HG03064 (cell line): ENCODE data around the gene EIF5A.

Source experiments
- ATAC-seq: cut with Tn5 transposase; IDR thresholded peaks from one replicate; pipeline ENCODE4 v1.9.1; 2021; ENCODE audit warnings: low read depth; ENCODE audit not compliant: unreplicated experiment

EIF5A gene

GRCh38 chr17:7306911-7307685 lies at the start of gene EIF5A:
Gene EIF5A (plus strand): TSS chr17:7307628. CDS start chr17:7309636, 2,008 bp downstream.
- peak; percentile 62 for ATAC-seq

DNA sequence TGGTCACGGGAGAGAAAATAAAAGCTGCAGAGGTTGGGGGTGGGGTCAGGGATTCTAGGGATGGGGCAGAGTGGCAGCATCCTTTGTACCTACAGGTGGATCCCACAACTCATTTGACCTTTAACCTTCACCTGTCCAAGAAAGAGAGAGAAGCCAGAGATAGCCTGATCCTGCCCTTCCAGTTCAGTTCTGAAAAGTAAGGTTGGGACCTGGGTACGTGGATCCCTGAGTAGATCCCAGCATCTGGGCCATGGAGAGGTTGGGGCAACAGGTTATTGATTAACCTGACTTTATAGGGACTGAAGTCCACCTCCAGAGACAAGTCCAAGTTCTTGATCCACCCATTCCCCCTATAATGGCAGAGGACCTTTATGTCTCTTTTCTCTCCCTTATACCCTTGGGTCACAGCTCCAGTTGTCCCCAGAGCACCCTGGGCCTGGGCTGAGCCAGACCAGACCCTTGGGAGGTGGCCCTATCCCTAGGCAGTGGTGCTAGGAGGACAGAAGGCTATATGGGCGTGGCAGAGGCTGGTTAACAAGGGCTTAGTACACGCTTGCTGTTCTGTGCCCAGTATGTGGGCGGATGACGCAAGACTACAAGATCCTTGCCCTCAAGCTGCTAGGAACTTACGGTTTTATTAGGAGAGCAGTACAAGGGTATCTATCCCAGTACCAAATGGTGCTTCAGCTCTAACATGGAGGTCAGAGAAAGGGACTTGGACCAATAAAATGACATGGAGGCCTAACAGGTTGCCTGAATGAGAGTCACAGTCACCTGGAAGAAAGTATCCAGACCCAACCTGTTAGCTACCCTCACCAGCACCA lies 48.5 kb upstream of the EIF5A start:
- no peak for ATAC-seq

DNA sequence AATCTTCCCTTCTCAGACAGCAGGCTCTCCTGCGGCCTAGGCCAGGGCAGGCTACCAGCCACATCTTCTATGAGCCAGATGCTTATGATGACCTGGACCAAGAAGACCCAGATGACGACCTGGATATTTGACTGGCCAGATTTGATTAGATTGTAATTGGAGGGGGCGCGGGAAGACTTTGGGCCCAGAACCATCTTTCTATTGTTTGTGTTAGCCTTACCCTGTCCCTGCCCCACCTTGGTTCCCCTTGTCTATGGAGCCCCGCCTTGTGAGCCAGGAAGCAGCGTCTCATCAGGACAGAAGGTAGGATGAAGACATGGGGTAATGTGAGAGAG lies 47.9 kb upstream of the EIF5A start:
- ATAC-seq: no peak

GRCh38 chr17:7260151-7260550 lies 47.3 kb upstream of the EIF5A start:
- ATAC-seq: no peak

GRCh38 chr17:7260651-7261378 lies 46.6 kb upstream of the EIF5A start:
- ATAC-seq: no peak

DNA sequence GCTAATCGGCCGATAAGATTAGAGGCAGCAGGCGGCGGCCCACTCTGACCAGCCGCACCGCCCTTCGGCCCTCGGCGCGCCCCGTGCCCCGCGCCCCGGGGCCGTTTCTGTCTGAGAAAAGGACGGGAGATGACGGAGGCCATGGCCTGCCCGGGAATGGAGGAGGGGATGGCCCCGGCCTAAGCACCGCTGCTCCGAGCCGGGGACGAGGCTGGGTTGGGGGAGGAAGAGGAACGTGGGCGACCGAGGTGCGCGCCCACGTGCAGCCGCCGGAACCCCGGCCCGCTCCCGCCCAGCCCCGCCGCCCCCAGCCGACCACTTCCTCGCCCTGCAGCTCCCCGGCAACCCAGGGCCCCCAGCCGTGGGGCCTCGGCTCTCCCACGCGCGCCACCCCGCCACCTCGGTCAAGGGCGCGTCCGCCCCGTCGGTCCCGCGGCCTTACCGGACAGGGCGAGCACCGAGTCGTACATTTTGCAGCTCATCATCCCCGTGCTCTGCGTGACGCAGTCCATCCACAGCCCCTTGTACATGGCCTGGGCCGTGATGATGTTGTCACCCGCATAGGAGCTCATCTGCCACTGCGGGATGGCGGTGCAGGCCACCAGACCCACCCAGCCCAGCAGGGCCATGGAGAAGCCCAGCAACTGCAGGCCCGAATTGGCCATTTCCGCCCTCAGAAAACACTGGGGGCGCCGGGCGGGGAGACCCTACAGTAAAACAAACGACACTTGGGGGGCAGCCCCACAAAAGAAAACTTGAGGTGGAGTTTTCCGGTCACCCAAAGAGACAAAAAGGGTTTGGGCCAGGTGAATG lies 45.8 kb upstream of the EIF5A start:
- ATAC-seq: no peak

DNA sequence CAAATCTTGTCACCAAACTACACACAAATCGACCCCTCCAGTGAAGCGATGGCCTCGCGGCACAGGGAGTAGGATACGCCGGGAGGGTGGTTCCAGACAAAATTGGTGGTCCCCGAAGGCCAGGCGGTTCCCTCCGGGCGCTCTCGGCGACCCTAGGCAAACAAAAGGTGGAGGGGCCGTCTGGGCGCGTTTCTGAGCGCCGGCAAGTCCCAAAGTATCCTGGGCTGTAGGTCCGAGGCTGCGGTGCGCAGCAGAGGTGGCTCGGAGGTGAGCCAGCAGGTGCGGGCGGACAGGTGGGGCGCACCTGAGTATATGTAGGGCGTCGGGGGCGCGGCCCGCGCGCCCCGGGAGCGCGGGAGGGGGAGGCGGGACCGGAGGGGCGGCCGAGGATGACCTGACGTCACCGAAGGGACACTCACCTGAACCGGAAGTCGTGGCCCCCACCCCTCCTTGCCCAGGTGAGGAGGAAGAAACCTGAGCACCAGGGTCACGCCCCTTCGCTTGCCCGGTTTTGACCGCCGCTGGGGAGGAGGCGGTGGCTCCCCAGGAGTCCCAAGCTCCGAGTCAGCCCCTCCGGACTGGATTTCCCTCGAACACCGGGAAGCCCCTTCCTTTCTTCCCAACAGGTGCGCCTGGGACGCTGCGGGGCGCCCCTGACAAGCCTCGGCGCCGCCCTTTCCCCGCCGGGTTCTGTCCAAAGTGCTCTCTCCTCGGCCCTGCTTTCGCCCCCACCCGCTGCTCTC lies 45.1 kb upstream of the EIF5A start, which contains the start of gene CLDN7:
Gene CLDN7 (minus strand): TSS at position 287 of the 743 bp plus-strand sequence. CDS start 435 bp downstream, outside the sequence.
- no peak for ATAC-seq

DNA sequence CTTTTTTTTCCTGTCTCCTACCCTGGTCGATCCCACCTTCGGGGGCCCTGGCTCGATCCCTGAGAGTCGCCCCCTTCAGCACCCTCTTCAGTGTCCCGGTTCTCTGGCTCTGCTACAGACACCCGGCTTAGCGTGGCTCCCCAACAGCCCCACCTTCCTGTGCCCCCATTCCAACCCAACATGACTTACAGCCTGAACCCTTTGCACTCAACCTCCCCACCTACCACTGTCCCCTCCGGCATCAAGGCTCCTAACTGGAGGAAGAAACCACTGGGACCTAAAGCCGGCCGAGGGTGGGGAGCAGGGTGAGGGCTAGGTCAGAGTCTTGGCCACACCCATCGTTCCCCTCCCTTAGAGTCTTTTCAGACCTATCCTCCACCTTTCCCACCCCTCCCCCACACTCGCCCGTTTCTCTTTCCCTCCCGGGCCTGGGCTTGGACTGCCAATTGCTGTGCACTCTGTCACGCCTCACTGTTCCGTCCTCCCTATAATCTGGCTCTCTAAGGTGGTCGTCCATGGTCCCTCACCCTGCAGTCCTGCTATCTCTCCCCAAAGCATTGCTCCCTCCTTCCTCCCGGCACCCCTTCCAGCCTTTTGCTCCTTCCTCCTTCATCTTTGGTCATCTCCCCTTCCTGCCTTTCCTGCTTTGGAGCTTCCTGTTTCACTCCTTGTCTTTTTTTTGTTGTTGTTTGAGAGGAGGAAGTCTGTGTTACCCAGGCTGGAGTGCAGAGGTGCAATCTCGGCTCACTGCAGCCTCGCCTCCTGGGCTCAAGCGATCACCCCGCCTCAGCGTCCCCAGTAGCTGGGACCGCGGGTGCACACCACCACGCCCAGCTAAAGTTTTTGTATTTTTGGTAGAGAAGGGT lies 44.3 kb upstream of the EIF5A start:
- ATAC-seq: no peak

GRCh38 chr17:7263801-7264078 lies 43.7 kb upstream of the EIF5A start:
- no peak for ATAC-seq

DNA sequence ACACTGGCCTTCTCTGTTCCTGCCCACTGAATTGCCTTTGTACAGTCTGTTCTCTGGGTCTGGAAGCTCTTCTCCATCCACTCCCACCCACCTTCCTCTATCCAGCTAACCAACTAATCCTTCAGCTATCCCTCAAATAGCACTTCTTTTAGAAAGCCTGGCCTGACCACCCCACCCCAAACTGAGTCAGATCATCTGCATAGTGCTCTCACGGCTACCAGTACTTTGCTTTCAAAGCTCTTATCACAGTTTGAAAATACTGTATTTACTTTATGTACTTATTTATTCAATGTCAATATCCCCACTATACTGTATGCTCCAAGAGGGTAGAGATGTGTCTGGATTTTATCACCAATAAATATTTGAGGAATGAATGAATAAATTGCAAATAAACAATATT lies 40.6 kb upstream of the EIF5A start:
- no peak for ATAC-seq

DNA sequence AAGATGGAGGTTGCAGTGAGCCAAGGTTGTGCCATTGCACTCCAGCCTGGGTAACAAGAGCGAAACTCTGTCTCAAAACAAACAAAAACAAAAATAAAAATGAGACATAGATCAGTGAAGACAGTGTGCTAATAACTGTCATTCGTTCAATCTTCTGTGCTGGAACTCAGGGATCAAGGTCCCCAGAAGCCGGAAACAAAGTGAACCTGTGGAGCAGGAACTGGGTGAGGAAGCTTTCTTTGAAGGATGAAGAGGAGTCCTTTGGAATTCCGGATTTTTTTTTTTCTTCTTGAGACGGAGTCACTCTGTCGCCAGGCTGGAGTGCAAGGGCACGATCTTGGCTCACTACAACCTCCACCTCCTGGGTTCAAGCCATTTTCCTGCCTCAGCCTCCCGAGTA lies 28.0 kb upstream of the EIF5A start:
- ATAC-seq: no peak

- no peak for ATAC-seq
Measured at GRCh38 chr17:7280519-7281073, 26.8 kb upstream of the EIF5A start.

GRCh38 chr17:7281074-7281952 lies 26.1 kb upstream of the EIF5A start, which contains the start of gene SLC2A4:
Gene SLC2A4 (plus strand): TSS chr17:7281718. CDS start chr17:7281935, 217 bp downstream.
- ATAC-seq: no peak

GRCh38 chr17:7281953-7282751 lies 25.3 kb upstream of the EIF5A start:
- ATAC-seq: no peak

- no peak for ATAC-seq
Measured at GRCh38 chr17:7282752-7283321, 24.6 kb upstream of the EIF5A start.

DNA sequence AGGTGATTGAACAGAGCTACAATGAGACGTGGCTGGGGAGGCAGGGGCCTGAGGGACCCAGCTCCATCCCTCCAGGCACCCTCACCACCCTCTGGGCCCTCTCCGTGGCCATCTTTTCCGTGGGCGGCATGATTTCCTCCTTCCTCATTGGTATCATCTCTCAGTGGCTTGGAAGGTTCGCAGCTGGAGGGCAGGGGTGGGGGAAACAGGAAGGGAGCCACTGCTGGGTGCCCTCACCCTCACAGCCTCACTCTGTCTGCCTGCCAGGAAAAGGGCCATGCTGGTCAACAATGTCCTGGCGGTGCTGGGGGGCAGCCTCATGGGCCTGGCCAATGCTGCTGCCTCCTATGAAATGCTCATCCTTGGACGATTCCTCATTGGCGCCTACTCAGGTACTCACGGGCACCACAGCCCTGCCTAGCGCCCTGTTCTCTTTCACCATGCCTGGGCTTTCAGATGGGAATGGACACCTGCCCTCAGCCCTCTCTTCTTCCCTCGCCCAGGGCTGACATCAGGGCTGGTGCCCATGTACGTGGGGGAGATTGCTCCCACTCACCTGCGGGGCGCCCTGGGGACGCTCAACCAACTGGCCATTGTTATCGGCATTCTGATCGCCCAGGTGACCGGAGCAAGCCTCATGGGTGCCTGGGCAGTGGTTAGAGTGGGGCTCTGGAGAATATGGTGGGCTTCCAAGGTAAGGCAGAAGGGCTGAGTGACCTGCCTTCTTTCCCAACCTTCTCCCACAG lies 23.8 kb upstream of the EIF5A start:
- ATAC-seq: no peak
